K562 (cell line): ENCODE results near the gene RGL2.

Experiments used
- CTCF ChIP-seq, 3 experiments: IDR thresholded peaks in 2 of 3; conservative IDR thresholded peaks in 1 of 3; 2 replicates each; pipeline ENCODE4 v1.5.1; 2011 to 2012; ENCODE audit warnings: low read length in 3 of 3, mild to moderate bottlenecking in 3 of 3, control low read depth in 2 of 3, improper control_type of control experiment in 1 of 3, inconsistent platforms in 1 of 3, low read depth in 1 of 3, mixed read lengths in 1 of 3, moderate library complexity in 1 of 3; ENCODE audit not compliant: insufficient read depth in 2 of 3
- DPF2 ChIP-seq: fragments of 450-650 bp; IDR thresholded peaks from 2 replicates; pipeline ENCODE4 v1.6.1; 2016
- FOXM1 ChIP-seq, 2 experiments: fragments of 450-650 bp in 1 of 2; sonication (generic) in 1 of 2; formaldehyde crosslinking in 1 of 2; IDR thresholded peaks; 2 replicates each; pipeline versions ENCODE4 v1.6.1 to v1.9.0; 2017 to 2022; ENCODE audit warnings: low read depth in 2 of 2, mild to moderate bottlenecking in 2 of 2, missing genetic modification reagents in 1 of 2, moderate library complexity in 1 of 2
- JUNB ChIP-seq: fragments of 450-650 bp; formaldehyde crosslinking; conservative IDR thresholded peaks from 2 replicates; pipeline ENCODE4 v1.4.0; 2020; ENCODE audit warnings: mild to moderate bottlenecking
- POLR2B ChIP-seq: fragments of 450-650 bp; IDR thresholded peaks from 2 replicates; pipeline ENCODE4 v1.6.1; 2018; ENCODE audit warnings: low read depth; ENCODE audit not compliant: partially characterized antibody
- PTRF ChIP-seq: fragments of 450-650 bp; IDR thresholded peaks from 2 replicates; pipeline ENCODE4 v1.6.1; 2016; ENCODE audit warnings: mild to moderate bottlenecking, missing genetic modification characterization, missing compliant biosample characterization
- RFX5 ChIP-seq: IDR thresholded peaks from 2 replicates; pipeline ENCODE4 v1.6.1; 2011; ENCODE audit warnings: low read depth, mild to moderate bottlenecking, improper control_type of control experiment, low read length
- TEAD1 ChIP-seq, 2 experiments: fragments of 450-650 bp in 1 of 2; sonication (generic) in 1 of 2; formaldehyde crosslinking; IDR thresholded peaks; 2 replicates each; pipeline versions ENCODE4 v1.4.0 to v1.8.0; 2020 to 2022; ENCODE audit warnings: mild to moderate bottlenecking in 2 of 2, missing genetic modification reagents in 1 of 2
- YY1 ChIP-seq, 3 experiments: IDR thresholded peaks; 2 replicates each; pipeline ENCODE4 v1.6.1; 2011; ENCODE audit warnings: low read length in 2 of 3, mild to moderate bottlenecking in 2 of 3, moderate library complexity in 2 of 3, borderline replicate concordance in 1 of 3, control low read depth in 1 of 3, low read depth in 1 of 3; ENCODE audit not compliant: insufficient read depth in 3 of 3, insufficient replicate concordance in 2 of 3, control insufficient read depth in 1 of 3, insufficient read length in 1 of 3; ENCODE audit errors: extremely low read depth in 1 of 3
- ZBTB26 ChIP-seq: fragments of 450-650 bp; formaldehyde crosslinking; IDR thresholded peaks from 2 replicates; pipeline ENCODE4 v1.4.0; 2022; ENCODE audit warnings: missing genetic modification characterization

- TF ChIP-seq PTRF (tag) (no peak), ZBTB26 (CRISPR knock-in tag) (no peak), POLR2B (no peak), YY1 (IDR thresholded peaks at IDR 0.05; ENCODE audit: borderline replicate concordance in 1 of 3, control insufficient read depth in 1 of 3, extremely low read depth in 1 of 3, insufficient read depth in 3 of 3, insufficient read length in 1 of 3, insufficient replicate concordance in 2 of 3, low read depth in 1 of 3, low read length in 2 of 3) (no peak), DPF2 (no peak), CTCF (IDR thresholded peaks at IDR 0.05 in 2 of 3, conservative IDR thresholded peaks at IDR 0.05 in 1 of 3; ENCODE audit: insufficient read depth in 2 of 3, low read depth in 1 of 3, low read length in 3 of 3) (no peak), FOXM1 (IDR thresholded peaks at IDR 0.05; ENCODE audit: low read depth) (no peak), FOXM1 (CRISPR knock-in tag; IDR thresholded peaks at IDR 0.05; ENCODE audit: low read depth) (no peak), TEAD1 (CRISPR knock-in tag; IDR thresholded peaks at IDR 0.05) (no peak), RFX5 (no peak), JUNB (no peak)
Measured at GRCh38 chr6:33314515-33314942, 15.8 kb upstream of the RGL2 start.
